Measurements from ENCODE around the gene GGPS1. TPM values are rescaled to one million over a fixed set of nuclear protein-coding genes. Genes with fewer than 3 reads are reported as not detected.
A peak's percentile ranks its signal among the peaks of the same experiment; 100 is the strongest.

The GGPS1 gene
- total and polyA plus RNA-seq, 2 experiments from 2014 or later: 32.6 to 36.3 TPM

DNA sequence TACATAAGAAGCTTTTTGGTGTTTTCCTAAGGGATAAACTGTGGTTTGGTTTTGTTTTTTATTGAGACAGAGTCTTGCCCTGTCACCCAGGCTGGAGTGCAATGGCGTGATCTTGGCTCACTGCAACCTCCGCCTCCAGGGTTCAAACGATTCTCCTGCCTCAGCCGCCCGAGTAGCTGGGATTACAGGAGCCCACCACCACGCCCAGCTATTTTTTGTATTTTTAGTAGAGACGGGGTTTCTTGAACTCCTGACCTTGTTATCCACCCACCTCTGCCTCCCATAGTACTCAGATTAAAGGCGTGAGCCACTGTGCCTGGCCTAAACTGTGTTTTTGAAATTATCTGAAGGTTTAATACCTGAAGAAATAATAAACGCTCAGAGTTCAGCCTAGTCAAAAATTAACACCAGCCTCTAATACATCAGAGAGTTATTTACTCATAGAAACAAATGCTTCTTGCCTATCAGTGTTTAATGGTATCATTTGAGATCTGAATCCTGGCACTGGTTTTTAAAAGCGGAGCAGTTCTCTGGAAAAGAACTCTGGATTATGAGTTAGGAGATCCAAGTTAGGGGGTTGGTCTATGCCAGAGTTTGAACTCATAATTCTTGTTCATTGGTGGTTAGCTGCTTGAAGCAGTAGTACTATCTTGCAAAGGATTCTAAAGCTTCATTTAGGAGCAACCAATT lies 29.1 kb upstream of the GGPS1 start:
- H3K4me1 ChIP-seq (ENCODE audit: insufficient read depth): peaks cover 6% of the 10 kb centered on the region
- whole genome bisulfite sequencing (ENCODE audit: low lambda C conversion rate, missing lambda C conversion rate): 77% methylated on average over 10 of the region's 10 CpGs
- H3K27ac ChIP-seq: no peak overlapping the region
- H3K36me3 ChIP-seq (replicated peaks; ENCODE audit: insufficient read depth, low read depth): no peaks in the 10 kb centered on the region
- H3K79me2 ChIP-seq: peaks cover 100% of the 10 kb centered on the region
- no peak overlapping the region for H3K4me2 ChIP-seq
- TF ChIP-seq EZH2phosphoT487 (IDR thresholded peaks at IDR 0.05; ENCODE audit: low read depth, severe bottlenecking, unreplicated experiment) (no peak), EZH2 (IDR thresholded peaks at IDR 0.05; ENCODE audit: borderline replicate concordance) (no peak), CTCF (IDR thresholded peaks at IDR 0.05; ENCODE audit: poor library complexity) (no peak)
- no peaks in the 10 kb centered on the region for H3K9me3 ChIP-seq (ENCODE audit: low read depth)
- H3K9me2 ChIP-seq (replicated peaks; ENCODE audit: insufficient read depth): no peaks in the 10 kb centered on the region
- no peaks in the 10 kb centered on the region for H3K27me3 ChIP-seq
- no peak for DNase-seq (ENCODE audit: low spot score)
- H2AFZ ChIP-seq: no peak overlapping the region
- no peak overlapping the region for H3K4me3 ChIP-seq
- H4K20me1 ChIP-seq (ENCODE audit: insufficient read depth, poor library complexity, severe bottlenecking): peaks cover 92% of the 10 kb centered on the region

GRCh38 chr1:235302143-235302542 lies 26.2 kb upstream of the GGPS1 start:
- H3K4me3 ChIP-seq: no peak overlapping the region
- H3K9me3 ChIP-seq (ENCODE audit: low read depth): no peaks in the 10 kb centered on the region
- H3K4me1 ChIP-seq (ENCODE audit: insufficient read depth): peaks cover 17% of the 10 kb centered on the region
- no peak overlapping the region for H3K4me2 ChIP-seq
- H3K36me3 ChIP-seq (replicated peaks; ENCODE audit: insufficient read depth, low read depth): no peaks in the 10 kb centered on the region
- peaks cover 100% of the 10 kb centered on the region for H3K79me2 ChIP-seq
- peaks cover 100% of the 10 kb centered on the region for H4K20me1 ChIP-seq (ENCODE audit: insufficient read depth, poor library complexity, severe bottlenecking)
- no peak for DNase-seq (ENCODE audit: low spot score)
- H3K9me2 ChIP-seq (replicated peaks; ENCODE audit: insufficient read depth): no peaks in the 10 kb centered on the region
- H3K27me3 ChIP-seq: no peaks in the 10 kb centered on the region
- no peak overlapping the region for H3K27ac ChIP-seq
- WGBS (ENCODE audit: low lambda C conversion rate, missing lambda C conversion rate): 86% methylated on average over 1 of the region's 1 CpG
- H2AFZ ChIP-seq: no peak overlapping the region
- TF ChIP-seq EZH2phosphoT487 (IDR thresholded peaks at IDR 0.05; ENCODE audit: low read depth, severe bottlenecking, unreplicated experiment) (no peak), CTCF (IDR thresholded peaks at IDR 0.05; ENCODE audit: poor library complexity) (no peak), EZH2 (IDR thresholded peaks at IDR 0.05; ENCODE audit: borderline replicate concordance) (no peak)

- no peak overlapping the region for H3K4me2 ChIP-seq
- peaks cover 82% of the 10 kb centered on the region for H4K20me1 ChIP-seq (ENCODE audit: insufficient read depth, poor library complexity, severe bottlenecking)
- peaks cover 10% of the 10 kb centered on the region for H3K4me1 ChIP-seq (ENCODE audit: insufficient read depth)
- H3K4me3 ChIP-seq: no peak overlapping the region
- H3K9me2 ChIP-seq (replicated peaks; ENCODE audit: insufficient read depth): no peaks in the 10 kb centered on the region
- H3K79me2 ChIP-seq: peaks cover 88% of the 10 kb centered on the region
- no peak for DNase-seq (ENCODE audit: low spot score)
- no peaks in the 10 kb centered on the region for H3K9me3 ChIP-seq (ENCODE audit: low read depth)
- 55% methylated on average over 6 of the region's 6 CpGs for WGBS (ENCODE audit: low lambda C conversion rate, missing lambda C conversion rate)
- H3K36me3 ChIP-seq (replicated peaks; ENCODE audit: insufficient read depth, low read depth): no peaks in the 10 kb centered on the region
- no peaks in the 10 kb centered on the region for H3K27me3 ChIP-seq
- TF ChIP-seq EZH2 (IDR thresholded peaks at IDR 0.05; ENCODE audit: borderline replicate concordance): no peak
- no peak overlapping the region for H2AFZ ChIP-seq
- H3K27ac ChIP-seq: peak overlapping the region; percentile 43
Observed at GRCh38 chr1:235304549-235305451, 23.6 kb upstream of the GGPS1 start.

All from hepatocyte (in vitro differentiated cells).